GM23338 (cell line): ENCODE measurements around the gene MYO7B.

Experiments used
- CTCF ChIP-seq, 2 experiments: fragments of 200-600 bp in 1 of 2; sonication (generic) in 1 of 2; conservative IDR thresholded peaks; 2 replicates each; pipeline versions ENCODE4 v1.5.1 to v1.6.1; 2016 to 2017; ENCODE audit warnings: antibody characterized with exemption in 2 of 2, low read depth in 2 of 2, mild to moderate bottlenecking in 2 of 2, moderate library complexity in 1 of 2
- EZH2 ChIP-seq: fragments of 200-600 bp; sonication (generic); IDR thresholded peaks from one replicate; pipeline ENCODE4 v1.8.0; 2017; ENCODE audit warnings: antibody characterized with exemption, mild to moderate bottlenecking, low read depth; ENCODE audit not compliant: unreplicated experiment
- POLR2AphosphoS5 ChIP-seq: IDR thresholded peaks from 2 replicates; pipeline ENCODE4 v1.6.1; 2016; ENCODE audit warnings: antibody characterized with exemption, low read depth

GRCh38 chr2:127633556-127634065 lies 98.1 kb downstream of the MYO7B start:
- TF ChIP-seq CTCF (conservative IDR thresholded peaks at IDR 0.05; ENCODE audit: low read depth in 2 of 2) (no peak), EZH2 (no peak), POLR2AphosphoS5 (no peak)
